GM19452 (cell line): ENCODE data around the gene CHST6.
"Not testable (repeated sequence)": the region's sequence is repeated elsewhere in the genome, so short reads cannot be mapped to it uniquely, and the experiment has no call there.

Experiments
- ATAC-seq: cut with Tn5 transposase; IDR thresholded peaks from one replicate; pipeline ENCODE4 v1.9.1; 2021; ENCODE audit not compliant: unreplicated experiment

Gene CHST6

DNA sequence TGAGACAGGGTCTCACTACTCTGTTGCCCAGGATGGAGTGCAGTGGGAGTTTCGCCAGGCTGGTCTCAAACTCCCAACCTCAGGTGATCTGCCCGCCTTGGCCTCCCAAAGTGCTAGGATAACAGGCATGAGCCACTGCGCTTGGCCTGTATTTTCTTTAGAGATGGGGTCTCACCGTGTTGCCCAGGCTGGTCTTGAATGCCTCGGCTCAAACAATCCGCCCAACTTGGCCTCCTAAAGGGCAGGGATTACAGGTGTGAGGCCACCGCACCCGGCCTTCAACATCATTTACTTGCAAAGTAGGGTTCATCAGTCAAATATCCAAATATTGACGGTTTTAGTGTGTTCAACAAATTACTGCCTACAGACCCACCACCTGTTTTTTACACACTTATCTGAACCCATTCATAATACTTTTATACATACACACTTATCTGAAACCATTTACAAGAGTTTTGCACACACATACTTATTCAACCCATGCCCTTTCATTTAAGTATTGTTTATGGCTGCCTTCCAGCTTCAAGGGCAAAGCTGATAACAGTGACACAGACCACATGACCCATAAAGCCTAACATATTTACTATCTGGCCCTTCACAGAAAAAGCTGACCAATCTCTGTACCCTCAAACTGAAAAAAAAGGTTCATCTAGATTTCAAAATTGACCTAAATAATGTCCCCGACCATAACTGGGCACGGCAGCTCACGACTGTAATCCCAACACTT is 42.6 kb downstream of the CHST6 start:
- ATAC-seq, result no peak

DNA sequence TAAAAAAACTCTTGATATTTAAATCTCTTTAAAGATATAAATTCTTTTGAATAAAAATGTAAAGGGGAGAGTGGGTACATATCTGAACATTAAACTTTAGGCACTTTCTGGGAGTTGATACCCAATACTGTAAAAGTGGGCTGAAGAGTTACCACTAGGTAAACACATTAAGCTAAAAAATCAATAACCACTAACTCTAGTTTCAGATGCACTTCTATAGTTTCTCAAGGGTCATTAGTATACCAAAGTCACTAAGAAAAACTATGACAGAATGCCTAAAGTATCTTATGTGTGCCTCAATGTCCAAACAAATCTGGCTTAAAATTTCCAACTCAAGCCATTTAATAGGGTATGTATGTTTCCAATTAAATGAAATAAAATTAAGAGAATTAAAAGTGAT is 48.8 kb downstream of the CHST6 start:
- ATAC-seq, result no peak

DNA sequence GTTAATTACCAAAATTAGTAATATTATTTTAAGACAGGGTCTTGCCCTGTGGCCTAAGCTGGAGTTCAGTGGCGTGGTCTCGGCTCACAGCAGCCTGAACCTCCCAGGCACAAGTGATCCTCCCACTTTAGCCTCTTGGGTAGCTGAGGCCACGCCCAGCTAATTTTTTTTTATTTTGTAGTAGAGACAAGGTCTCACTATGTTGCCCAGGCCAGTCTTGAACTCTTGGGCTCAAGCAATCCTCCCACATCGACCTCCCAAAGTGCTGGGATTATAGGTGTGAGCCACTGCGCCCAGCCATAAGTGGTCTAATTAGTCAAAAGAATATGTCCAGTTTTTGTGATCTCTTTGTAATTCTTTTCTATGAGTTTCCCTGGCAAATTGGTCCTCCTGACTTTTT is 49.9 kb downstream of the CHST6 start:
- ATAC-seq, result no peak

DNA sequence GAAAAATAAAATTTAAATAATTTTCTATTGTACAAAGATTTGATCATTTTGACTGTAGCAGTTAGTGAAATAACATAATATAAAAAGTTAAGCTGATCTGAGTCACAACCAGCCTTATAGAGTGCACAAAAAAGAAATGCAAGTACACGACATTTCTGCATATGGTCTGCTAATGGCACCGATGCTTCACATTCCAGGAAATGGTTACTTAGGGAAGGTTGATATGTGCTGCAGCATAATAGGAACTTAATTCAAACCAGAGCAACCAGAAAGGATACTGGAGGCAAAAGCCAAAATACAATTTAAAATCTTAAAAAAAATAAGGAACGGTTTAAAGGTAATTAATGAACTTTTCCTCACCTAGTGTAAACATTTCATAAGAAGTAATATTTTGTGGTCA is 51.9 kb downstream of the CHST6 start:
- ATAC-seq, result no peak

DNA sequence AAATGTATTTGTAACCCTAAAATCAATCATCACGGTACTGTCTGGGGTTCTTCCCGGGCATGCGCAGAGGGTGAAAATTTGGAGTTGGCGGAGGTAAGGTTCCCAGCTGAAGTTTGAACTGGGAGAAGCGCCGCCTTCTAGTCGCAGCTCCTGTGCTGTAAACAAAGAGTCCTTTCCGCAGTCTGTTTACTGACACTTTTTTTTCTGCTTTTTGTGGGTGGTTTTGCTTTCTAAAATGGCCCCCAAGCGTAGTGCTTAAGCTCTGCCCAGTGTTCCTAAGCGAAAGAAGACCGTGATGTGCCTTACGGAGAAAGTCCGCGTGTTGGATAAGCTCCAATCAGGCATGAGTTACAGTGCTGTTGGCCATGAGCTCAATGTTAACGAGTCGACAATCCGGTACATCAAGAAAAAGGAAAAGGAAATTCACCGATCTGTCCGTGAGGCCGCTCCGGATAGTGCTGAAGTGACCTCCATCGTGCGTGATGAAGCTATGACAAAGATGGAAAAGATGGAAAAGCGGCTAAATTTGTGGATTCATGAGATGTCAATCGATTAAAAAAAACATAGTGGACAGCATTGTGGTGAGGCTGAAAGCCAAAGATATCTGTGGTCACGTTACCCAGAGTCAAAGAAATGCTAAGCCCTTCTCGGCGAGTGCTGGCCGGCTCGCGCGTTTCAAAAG is 61.4 kb downstream of the CHST6 start:
- ATAC-seq, result peak; percentile 67

DNA sequence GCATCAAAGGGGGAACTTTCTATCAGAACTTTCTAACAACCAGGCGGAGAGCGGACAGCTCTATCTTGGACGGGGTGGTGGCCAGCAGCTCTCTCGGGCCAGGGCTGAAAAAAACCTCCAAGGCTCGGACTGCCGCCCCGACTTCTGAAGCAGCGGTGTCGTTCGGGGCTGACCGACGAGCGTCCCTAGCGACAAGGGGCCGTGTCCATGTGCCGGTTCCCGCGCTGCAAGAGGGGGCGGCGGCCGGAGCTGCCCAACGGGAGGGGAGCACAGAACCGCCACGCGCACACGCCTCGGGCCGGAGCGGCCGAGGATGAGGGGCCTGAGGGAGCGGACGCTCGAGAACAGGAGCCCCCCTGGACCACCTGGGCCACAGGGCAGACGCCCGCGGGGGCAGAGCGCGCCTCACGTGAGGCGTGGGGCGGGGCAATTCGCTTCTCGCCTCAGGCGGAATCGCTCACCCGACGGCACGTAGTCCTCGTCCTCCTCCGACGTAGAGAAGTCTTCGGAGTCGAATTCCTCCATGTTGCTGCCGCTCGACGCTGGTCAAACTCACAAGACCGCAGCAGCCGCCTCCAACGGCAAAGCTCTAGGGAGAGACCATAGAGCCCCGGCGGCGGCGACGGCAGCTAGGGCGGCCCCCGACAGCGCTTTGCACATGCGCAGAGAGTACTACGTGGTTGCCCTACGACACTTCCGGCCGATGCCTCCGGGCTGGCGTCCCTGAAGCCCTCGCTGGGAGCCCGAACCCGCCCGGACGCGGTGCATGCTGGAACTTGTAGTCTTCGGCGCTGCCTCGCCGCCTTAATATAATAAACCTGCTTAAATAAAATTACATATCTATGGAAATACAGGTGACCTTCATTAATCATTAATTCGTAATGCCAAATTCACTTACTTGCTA is 62.2 kb downstream of the CHST6 start, which contains the start of gene CFDP1:
Gene CFDP1, minus strand, starts transcription at position 676 of the 904 bp plus-strand sequence. Its CDS starts 151 bp downstream, at position 525.
- ATAC-seq, result peak; percentile 94

DNA sequence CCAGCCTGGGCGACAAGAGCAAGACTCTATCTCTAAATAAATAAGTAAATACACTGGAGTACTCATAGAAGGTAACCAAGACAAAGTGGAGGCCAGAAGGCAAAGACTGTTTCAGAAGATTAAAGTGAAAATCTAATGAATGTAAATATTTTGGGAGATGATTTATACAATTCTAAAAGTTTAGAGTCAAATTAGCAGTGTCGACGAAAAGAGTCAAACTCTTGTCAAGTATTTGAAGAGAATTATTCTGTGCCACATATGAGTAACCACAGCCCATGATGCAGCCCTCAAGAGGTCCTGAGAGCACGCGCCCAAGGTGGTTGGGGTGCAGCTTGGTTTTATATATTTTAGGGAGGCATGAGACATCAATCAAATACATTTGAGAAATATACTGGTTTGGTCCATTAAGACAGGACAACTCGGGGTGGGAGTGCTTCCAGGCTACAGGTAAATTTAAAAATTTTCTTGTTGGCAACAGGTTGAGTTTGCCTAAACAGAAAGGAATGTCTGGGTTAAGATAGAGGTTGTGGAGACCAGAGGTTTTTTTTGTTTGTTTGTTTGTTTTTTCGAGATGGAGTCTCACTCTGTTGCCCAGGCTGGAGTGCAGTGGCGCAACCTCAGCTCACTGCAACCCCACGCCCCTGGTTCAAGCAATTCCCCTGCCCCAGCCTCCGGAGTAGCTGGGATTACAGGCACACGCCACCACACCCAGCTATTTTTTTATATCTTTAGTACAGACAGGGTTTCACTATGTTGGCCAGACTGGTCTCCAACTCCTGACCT is 65.4 kb downstream of the CHST6 start:
- no peak for ATAC-seq

DNA sequence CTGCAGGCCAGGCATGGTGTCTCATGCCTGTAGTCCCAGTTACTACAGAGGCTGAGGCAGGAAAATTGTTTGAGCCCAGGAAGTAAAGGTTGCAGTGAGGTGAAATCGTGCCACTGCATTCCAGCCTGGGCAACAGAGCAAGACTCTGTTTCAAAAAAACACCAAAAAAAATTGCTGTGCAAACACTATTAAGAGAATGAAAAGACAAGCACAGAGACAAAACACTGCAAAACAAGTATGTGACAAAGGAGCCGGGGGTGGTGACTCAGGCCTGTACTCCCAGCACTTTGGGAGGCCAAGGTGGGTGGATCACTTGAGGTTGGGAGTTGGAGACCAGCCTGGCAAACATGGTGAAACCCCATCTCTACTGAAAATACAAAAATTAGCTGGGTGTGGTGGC is 68.7 kb downstream of the CHST6 start:
- ATAC-seq, result not testable (repeated sequence)

DNA sequence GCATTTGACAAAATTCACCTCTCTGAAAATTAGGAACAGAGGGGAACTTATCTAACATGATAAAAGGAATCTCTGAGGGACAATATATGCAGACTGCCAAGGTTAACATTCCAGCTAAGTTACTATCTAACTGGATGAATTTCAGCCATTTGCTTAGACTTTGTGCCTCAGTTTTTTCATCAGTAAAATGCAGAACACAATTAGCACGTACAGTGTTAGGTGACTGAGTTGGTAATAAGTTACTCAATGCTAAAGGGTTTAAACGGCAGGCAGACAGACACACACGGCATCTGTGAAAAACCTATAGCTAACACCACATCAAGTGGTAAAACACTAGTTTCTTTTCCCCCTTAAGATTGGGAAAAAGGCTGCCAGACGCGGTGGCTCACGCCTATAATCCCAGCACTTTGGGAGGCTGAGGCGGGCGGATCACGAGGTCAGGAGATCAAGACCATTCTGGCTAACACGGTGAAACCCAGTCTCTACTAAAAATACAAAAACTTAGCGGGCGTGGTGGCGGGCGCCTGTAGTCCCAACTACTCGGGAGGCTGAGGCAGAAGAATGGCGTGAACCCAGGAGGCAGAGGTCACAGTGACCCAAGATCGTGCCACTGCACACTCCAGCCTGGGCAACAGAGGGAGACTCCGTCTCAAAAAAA is 71.0 kb downstream of the CHST6 start:
- ATAC-seq, result not testable (repeated sequence)

DNA sequence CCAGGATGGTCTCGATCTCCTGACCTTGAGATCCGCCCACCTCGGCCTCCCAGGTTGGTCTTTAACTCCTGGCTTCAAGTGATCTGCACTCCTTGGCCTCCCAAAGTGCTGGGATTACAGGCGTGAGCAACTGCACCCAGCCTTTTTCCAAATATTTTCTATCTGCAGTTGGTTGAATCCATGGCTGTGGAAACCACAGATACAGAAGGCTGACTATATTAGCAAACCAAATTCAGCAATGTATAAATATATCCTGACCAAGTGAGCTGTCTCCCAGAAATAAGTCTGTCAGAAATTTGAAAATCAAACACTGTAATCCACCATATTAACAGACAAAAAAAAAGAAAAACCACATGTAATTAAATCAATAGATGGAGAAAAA is 71.5 kb downstream of the CHST6 start:
- ATAC-seq, result no peak
